Measurements from ENCODE around the gene NR1H2.
A peak's percentile ranks its signal among the peaks of the same experiment; 100 is the strongest.
"Not testable (repeated sequence)": the region's sequence is repeated elsewhere in the genome, so short reads cannot be mapped to it uniquely, and the experiment has no call there.

NR1H2 gene

GRCh38 chr19:50352242-50352641 is 24.0 kb upstream of the NR1H2 start:
- no peak overlapping the region for H3K27ac ChIP-seq (ENCODE audit: low read depth, low read length)
- no CpG with 5 or more reads among the region's 4 CpGs for WGBS (ENCODE audit: extremely low coverage, insufficient coverage, low lambda C conversion rate)
- no peak overlapping the region for H2BK15ac ChIP-seq (replicated peaks; ENCODE audit: low read depth)

GRCh38 chr19:50353487-50353880 is 22.8 kb upstream of the NR1H2 start:
- H3K4me2 ChIP-seq (ENCODE audit: low read length); H3K18ac ChIP-seq (ENCODE audit: low read length); H3K27me3 ChIP-seq (ENCODE audit: insufficient read depth, low read length, poor library complexity); H4K5ac ChIP-seq (ENCODE audit: low read length); H3K79me1 ChIP-seq (ENCODE audit: low read length); H3K56ac ChIP-seq (ENCODE audit: low read length); H2AK5ac ChIP-seq (ENCODE audit: low read length); H3K79me2 ChIP-seq (ENCODE audit: control insufficient read depth, insufficient read depth, low read length); H2BK120ac ChIP-seq (ENCODE audit: low read depth, low read length); H4K8ac ChIP-seq (ENCODE audit: low read depth, low read length); H3K36me3 ChIP-seq (ENCODE audit: control insufficient read depth, insufficient read depth, low read length); H2BK5ac ChIP-seq (ENCODE audit: low read length); H3K23ac ChIP-seq (ENCODE audit: low read length); H3K4me3 ChIP-seq (ENCODE audit: low read length); DNase-seq; H3K27ac ChIP-seq (ENCODE audit: low read depth, low read length); H3K4me1 ChIP-seq (ENCODE audit: control insufficient read depth, low read depth, low read length); H2BK15ac ChIP-seq (replicated peaks; ENCODE audit: low read depth); H3K4ac ChIP-seq (ENCODE audit: low read depth, low read length); H3K9ac ChIP-seq (ENCODE audit: low read length): not testable (repeated sequence)
- no CpG with 5 or more reads among the region's 7 CpGs for WGBS (ENCODE audit: extremely low coverage, insufficient coverage, low lambda C conversion rate)

More at GRCh38 chr19:50352242-50352641, 24.0 kb upstream of the NR1H2 start:
- Histone ChIP-seq H4K5ac (ENCODE audit: low read length) (no peak overlapping the region), H3K56ac (ENCODE audit: low read length) (no peak overlapping the region), H3K4ac (ENCODE audit: low read depth, low read length) (no peak overlapping the region), H3K79me2 (ENCODE audit: control insufficient read depth, insufficient read depth, low read length) (no peaks in the 10 kb centered on the region), H3K18ac (ENCODE audit: low read length) (no peak overlapping the region), H2BK5ac (ENCODE audit: low read length) (no peak overlapping the region), H3K27me3 (ENCODE audit: insufficient read depth, low read length, poor library complexity) (no peaks in the 10 kb centered on the region), H3K9ac (ENCODE audit: low read length) (no peak overlapping the region), H2BK120ac (ENCODE audit: low read depth, low read length) (no peak overlapping the region), H3K4me2 (ENCODE audit: low read length) (no peak overlapping the region), H4K8ac (ENCODE audit: low read depth, low read length) (no peak overlapping the region), H2AK5ac (ENCODE audit: low read length) (no peak overlapping the region), H3K79me1 (ENCODE audit: low read length) (no peaks in the 10 kb centered on the region), H3K4me1 (ENCODE audit: control insufficient read depth, low read depth, low read length) (no peaks in the 10 kb centered on the region), H3K23ac (ENCODE audit: low read length) (no peak overlapping the region), H3K4me3 (ENCODE audit: low read length) (no peak overlapping the region), H3K36me3 (ENCODE audit: control insufficient read depth, insufficient read depth, low read length) (no peaks in the 10 kb centered on the region)
- no peak for DNase-seq

GRCh38 chr19:50356691-50357177 is 19.5 kb upstream of the NR1H2 start:
- Histone ChIP-seq H3K56ac (ENCODE audit: low read length) (no peak overlapping the region), H3K27me3 (ENCODE audit: insufficient read depth, low read length, poor library complexity) (no peaks in the 10 kb centered on the region), H4K5ac (ENCODE audit: low read length) (no peak overlapping the region), H2AK5ac (ENCODE audit: low read length) (no peak overlapping the region), H2BK120ac (ENCODE audit: low read depth, low read length) (no peak overlapping the region), H2BK15ac (replicated peaks; ENCODE audit: low read depth) (no peak overlapping the region), H3K27ac (ENCODE audit: low read depth, low read length) (no peak overlapping the region), H2BK5ac (ENCODE audit: low read length) (no peak overlapping the region), H3K4me2 (ENCODE audit: low read length) (no peak overlapping the region), H3K79me1 (ENCODE audit: low read length) (no peaks in the 10 kb centered on the region), H3K9ac (ENCODE audit: low read length) (no peak overlapping the region), H3K18ac (ENCODE audit: low read length) (no peak overlapping the region), H3K23ac (ENCODE audit: low read length) (no peak overlapping the region), H4K8ac (ENCODE audit: low read depth, low read length) (no peak overlapping the region), H3K36me3 (ENCODE audit: control insufficient read depth, insufficient read depth, low read length) (no peaks in the 10 kb centered on the region), H3K4ac (ENCODE audit: low read depth, low read length) (no peak overlapping the region), H3K4me1 (ENCODE audit: control insufficient read depth, low read depth, low read length) (no peaks in the 10 kb centered on the region), H3K79me2 (ENCODE audit: control insufficient read depth, insufficient read depth, low read length) (no peaks in the 10 kb centered on the region), H3K4me3 (ENCODE audit: low read length) (no peak overlapping the region)
- WGBS (ENCODE audit: extremely low coverage, insufficient coverage, low lambda C conversion rate) = no CpG with 5 or more reads among the region's 13 CpGs
- no peak for DNase-seq

GRCh38 chr19:50357178-50358100 is 18.8 kb upstream of the NR1H2 start:
- no CpG with 5 or more reads among the region's 54 CpGs for WGBS (ENCODE audit: extremely low coverage, insufficient coverage, low lambda C conversion rate)
- Histone ChIP-seq H3K4me2 (ENCODE audit: low read length) (no peak overlapping the region), H2BK15ac (replicated peaks; ENCODE audit: low read depth) (no peak overlapping the region), H3K79me2 (ENCODE audit: control insufficient read depth, insufficient read depth, low read length) (no peaks in the 10 kb centered on the region), H3K27ac (ENCODE audit: low read depth, low read length) (no peak overlapping the region), H4K5ac (ENCODE audit: low read length) (no peak overlapping the region), H3K56ac (ENCODE audit: low read length) (no peak overlapping the region), H2BK120ac (ENCODE audit: low read depth, low read length) (no peak overlapping the region), H3K9ac (ENCODE audit: low read length) (peak overlapping the region; percentile 50), H3K27me3 (ENCODE audit: insufficient read depth, low read length, poor library complexity) (no peaks in the 10 kb centered on the region), H2BK5ac (ENCODE audit: low read length) (no peak overlapping the region), H4K8ac (ENCODE audit: low read depth, low read length) (no peak overlapping the region), H3K4ac (ENCODE audit: low read depth, low read length) (no peak overlapping the region), H3K4me3 (ENCODE audit: low read length) (no peak overlapping the region), H3K23ac (ENCODE audit: low read length) (no peak overlapping the region), H3K4me1 (ENCODE audit: control insufficient read depth, low read depth, low read length) (no peaks in the 10 kb centered on the region), H2AK5ac (ENCODE audit: low read length) (no peak overlapping the region), H3K18ac (ENCODE audit: low read length) (no peak overlapping the region), H3K79me1 (ENCODE audit: low read length) (no peaks in the 10 kb centered on the region), H3K36me3 (ENCODE audit: control insufficient read depth, insufficient read depth, low read length) (no peaks in the 10 kb centered on the region)
- DNase-seq = peak; percentile 58

DNA sequence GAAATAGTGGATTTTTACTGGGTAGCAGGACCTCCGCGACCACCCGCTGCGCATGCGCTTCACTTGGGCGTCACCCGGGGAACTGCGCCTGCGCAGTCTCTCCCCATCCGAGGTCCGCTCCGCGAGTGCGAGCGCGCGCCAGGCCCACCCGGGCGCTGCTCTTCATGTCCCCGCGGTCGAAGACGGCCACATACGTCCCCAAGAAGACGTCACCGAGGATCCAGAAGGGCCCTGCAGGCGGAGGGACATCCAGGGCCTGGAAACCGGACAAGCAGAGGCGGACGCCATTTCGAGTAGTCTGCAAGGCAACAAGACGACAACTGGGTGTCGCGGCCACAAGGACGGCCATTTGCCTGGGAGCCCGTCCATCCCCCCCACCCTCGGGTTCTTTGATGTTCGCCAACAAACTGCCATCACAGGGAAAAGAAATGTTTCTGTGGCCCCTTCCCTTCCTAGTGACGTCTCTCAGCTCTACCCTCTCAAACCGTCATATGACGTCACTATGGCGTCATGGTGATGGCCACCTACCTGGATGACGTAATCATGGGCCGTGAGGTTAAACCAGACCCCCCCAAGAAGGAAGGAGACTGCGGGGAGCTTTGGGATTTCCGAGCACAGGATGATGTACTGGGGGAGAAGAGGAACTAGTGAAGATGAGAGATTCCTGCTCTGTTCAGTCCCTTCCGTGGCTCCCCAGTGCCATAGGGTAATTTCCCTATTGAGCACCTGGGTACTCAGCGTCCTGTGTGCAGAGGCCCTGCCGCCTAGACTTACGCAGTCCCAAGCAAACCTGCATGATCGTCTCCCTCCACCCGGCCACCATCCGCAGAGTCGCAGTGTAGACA is 17.6 kb upstream of the NR1H2 start:
- no peaks in the 10 kb centered on the region for H3K36me3 ChIP-seq (ENCODE audit: control insufficient read depth, insufficient read depth, low read length)
- no peak overlapping the region for H3K4me3 ChIP-seq (ENCODE audit: low read length)
- H3K4me2 ChIP-seq (ENCODE audit: low read length) = no peak overlapping the region
- H3K56ac ChIP-seq (ENCODE audit: low read length) = no peak overlapping the region
- no peak overlapping the region for H2AK5ac ChIP-seq (ENCODE audit: low read length)
- H3K9ac ChIP-seq (ENCODE audit: low read length) = no peak overlapping the region
- no peak overlapping the region for H2BK5ac ChIP-seq (ENCODE audit: low read length)
- H3K27ac ChIP-seq (ENCODE audit: low read depth, low read length) = no peak overlapping the region
- no peak overlapping the region for H4K8ac ChIP-seq (ENCODE audit: low read depth, low read length)
- no peaks in the 10 kb centered on the region for H3K79me1 ChIP-seq (ENCODE audit: low read length)
- no peak for DNase-seq
- no peak overlapping the region for H4K5ac ChIP-seq (ENCODE audit: low read length)
- no peak overlapping the region for H2BK120ac ChIP-seq (ENCODE audit: low read depth, low read length)
- WGBS (ENCODE audit: extremely low coverage, insufficient coverage, low lambda C conversion rate) = no CpG with 5 or more reads among the region's 54 CpGs
- no peak overlapping the region for H3K4ac ChIP-seq (ENCODE audit: low read depth, low read length)
- no peaks in the 10 kb centered on the region for H3K79me2 ChIP-seq (ENCODE audit: control insufficient read depth, insufficient read depth, low read length)
- no peaks in the 10 kb centered on the region for H3K27me3 ChIP-seq (ENCODE audit: insufficient read depth, low read length, poor library complexity)
- no peaks in the 10 kb centered on the region for H3K4me1 ChIP-seq (ENCODE audit: control insufficient read depth, low read depth, low read length)
- no peak overlapping the region for H2BK15ac ChIP-seq (replicated peaks; ENCODE audit: low read depth)
- no peak overlapping the region for H3K18ac ChIP-seq (ENCODE audit: low read length)
- H3K23ac ChIP-seq (ENCODE audit: low read length) = no peak overlapping the region

Data from mesendoderm (in vitro differentiated cells).